CD4-positive, alpha-beta T cell (primary cell): Measurements from ENCODE around the gene TAOK1. TPM values are rescaled to one million over a fixed set of nuclear protein-coding genes. Genes with fewer than 3 reads are reported as not detected.
"Not testable (repeated sequence)": the region's sequence is repeated elsewhere in the genome, so short reads cannot be mapped to it uniquely, and the experiment has no call there.

Experiments
- ATAC-seq: fragments of 200-7000 bp; cut with Tn5 transposase; one replicate; pipeline ENCODE4 v1.10.0; 2022; ENCODE audit warnings: mild to moderate bottlenecking; ENCODE audit not compliant: poor library complexity
- CTCF ChIA-PET: fragments of 350-600 bp; sonication (Branson Sonifier 250); formaldehyde crosslinking; loops from one replicate; lab custom pipeline; 2021; ENCODE audit warnings: antibody characterized with exemption, inconsistent platforms; lab: Charles Lee
- POLR2A ChIA-PET: fragments of 350-600 bp; sonication (Branson Sonifier 250); formaldehyde crosslinking; loops from one replicate; lab custom pipeline; 2021; ENCODE audit warnings: antibody characterized with exemption, inconsistent platforms; lab: Charles Lee
- DNase-seq, 14 experiments: peaks; one replicate each; pipeline ENCODE4 v3.0.0-alpha.2; 2013 to 2020; ENCODE audit warnings: mixed read lengths in 2 of 14
- H3K27ac ChIP-seq, 2 donors: one replicate each; pipeline versions ENCODE4 v1.5.1 to v1.7.0; 2013; ENCODE audit warnings: low read length in 2 of 2, low read depth in 1 of 2, mild to moderate bottlenecking in 1 of 2
- H3K27me3 ChIP-seq, 2 experiments: 1 replicate in 1 of 2; 2 replicates in 1 of 2; pipeline versions ENCODE4 v1.6.1 to v1.7.0; 2013; ENCODE audit warnings: low read length in 2 of 2, control low read depth in 1 of 2, mild to moderate bottlenecking in 1 of 2, moderate library complexity in 1 of 2; ENCODE audit not compliant: insufficient read depth in 2 of 2, control insufficient read depth in 1 of 2
- H3K36me3 ChIP-seq: one replicate; pipeline ENCODE4 v1.6.1; 2013; ENCODE audit warnings: low read length, control low read depth; ENCODE audit not compliant: insufficient read depth
- H3K4me1 ChIP-seq: one replicate; pipeline ENCODE4 v1.6.1; 2013; ENCODE audit warnings: low read length, control low read depth; ENCODE audit not compliant: insufficient read depth
- H3K4me3 ChIP-seq: one replicate; pipeline ENCODE4 v1.5.1; 2013; ENCODE audit warnings: mild to moderate bottlenecking, low read length, moderate library complexity
- H3K9me3 ChIP-seq, 2 experiments: 1 replicate in 1 of 2; 2 replicates in 1 of 2; pipeline versions ENCODE4 v1.6.1 to v1.7.0; 2013; ENCODE audit warnings: low read length in 2 of 2, mild to moderate bottlenecking in 2 of 2, control low read depth in 1 of 2, moderate library complexity in 1 of 2; ENCODE audit not compliant: control insufficient read depth in 1 of 2, insufficient read depth in 1 of 2
- H3K27ac Mint-ChIP-seq: one replicate; pipeline ENCODE4 v1.8.0; 2020; ENCODE audit warnings: mixed read lengths
- H3K27me3 Mint-ChIP-seq: one replicate; pipeline ENCODE4 v1.8.0; 2021; ENCODE audit warnings: mixed read lengths
- H3K36me3 Mint-ChIP-seq: one replicate; pipeline ENCODE4 v1.8.0; 2021; ENCODE audit warnings: low read depth, mixed read lengths
- H3K4me1 Mint-ChIP-seq: one replicate; pipeline ENCODE4 v1.8.0; 2021; ENCODE audit warnings: low read depth, mixed read lengths
- H3K4me3 Mint-ChIP-seq: one replicate; pipeline ENCODE4 v1.8.0; 2020; ENCODE audit warnings: mild to moderate bottlenecking, mixed read lengths
- H3K9me3 Mint-ChIP-seq: one replicate; pipeline ENCODE4 v1.8.0; 2020; ENCODE audit warnings: mixed read lengths
- intact Hi-C, 2 experiments: fragments of 100-400 bp; cut with DNase I in 1 of 2; cut with micrococcal nuclease in 1 of 2; formaldehyde crosslinking; loops; one replicate each; pipeline versions ENCODE4 v1.15.1 to v1.9.0; 2023 to 2025; cut with DNase I, micrococcal nuclease
- total RNA-seq, 174 experiments: library from RNA in 2 of 174; stranded (reverse) in 2 of 174; gene quantifications; one replicate each; pipeline ENCODE4 v1.2.3 and lab custom pipeline; 2021 to 2026
- TF ChIP-seq, protein P1 (sequence below): fragments of 200-600 bp; IDR thresholded peaks from one replicate; pipeline ENCODE4 v1.8.0; 2022; ENCODE audit warnings: antibody characterized with exemption, mild to moderate bottlenecking

The TAOK1 gene
- total RNA-seq, 2 experiments from 2014 or later = 33.1 to 33.8 TPM

DNA sequence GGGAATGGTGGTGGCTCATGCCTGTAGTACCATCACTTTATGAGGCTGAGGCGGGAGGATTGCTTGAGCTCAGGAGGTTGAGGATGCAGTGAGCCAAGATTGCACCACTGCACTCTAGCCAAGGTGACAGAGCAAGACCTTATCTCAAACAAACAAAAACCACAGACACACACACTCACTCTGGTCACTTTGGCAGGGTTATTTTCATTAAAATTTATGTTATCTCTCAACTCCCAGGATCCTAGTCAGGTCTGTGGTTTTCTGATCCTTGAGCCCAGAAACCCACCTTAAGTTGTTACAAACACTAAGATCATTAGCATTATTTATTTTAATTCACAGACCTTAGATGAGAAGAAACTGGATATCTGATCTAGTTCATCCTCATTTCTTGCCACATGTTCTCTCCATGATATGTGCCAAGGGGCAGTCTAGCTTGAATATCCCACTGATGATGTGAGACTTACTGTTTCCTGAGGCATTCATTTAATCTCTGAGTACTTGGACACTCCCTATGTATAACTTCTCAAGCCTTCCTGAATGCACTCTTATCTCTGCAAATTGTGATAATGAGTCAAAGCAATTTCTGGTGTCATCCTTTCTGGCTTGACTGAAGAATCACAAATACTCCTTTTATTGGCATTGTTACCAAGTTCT is 167.0 kb downstream of the TAOK1 start:
- POLR2A ChIA-PET = no interaction called here
- CTCF ChIA-PET = interaction anchor here (1.3 kb wide), 1 partner anchor 20 kb away, joined by 3 read pairs; no protein-coding TSS in a partner anchor
- H3K4me3 ChIP-seq = no peak overlapping the region
- Mint-ChIP-seq H3K9me3 (no peaks in the 10 kb centered on the region), H3K4me3 (no peak overlapping the region), H3K27ac (no peak overlapping the region), H3K36me3 (no peaks in the 10 kb centered on the region), H3K4me1 (peaks cover 7% of the 10 kb centered on the region), H3K27me3 (no peaks in the 10 kb centered on the region)
- H3K36me3 ChIP-seq = peaks cover 11% of the 10 kb centered on the region
- intact Hi-C loops = no loop called here
- no peaks in the 10 kb centered on the region for H3K27me3 ChIP-seq
- no peak overlapping the region for H3K27ac ChIP-seq
- TF ChIP-seq, protein P1, sequence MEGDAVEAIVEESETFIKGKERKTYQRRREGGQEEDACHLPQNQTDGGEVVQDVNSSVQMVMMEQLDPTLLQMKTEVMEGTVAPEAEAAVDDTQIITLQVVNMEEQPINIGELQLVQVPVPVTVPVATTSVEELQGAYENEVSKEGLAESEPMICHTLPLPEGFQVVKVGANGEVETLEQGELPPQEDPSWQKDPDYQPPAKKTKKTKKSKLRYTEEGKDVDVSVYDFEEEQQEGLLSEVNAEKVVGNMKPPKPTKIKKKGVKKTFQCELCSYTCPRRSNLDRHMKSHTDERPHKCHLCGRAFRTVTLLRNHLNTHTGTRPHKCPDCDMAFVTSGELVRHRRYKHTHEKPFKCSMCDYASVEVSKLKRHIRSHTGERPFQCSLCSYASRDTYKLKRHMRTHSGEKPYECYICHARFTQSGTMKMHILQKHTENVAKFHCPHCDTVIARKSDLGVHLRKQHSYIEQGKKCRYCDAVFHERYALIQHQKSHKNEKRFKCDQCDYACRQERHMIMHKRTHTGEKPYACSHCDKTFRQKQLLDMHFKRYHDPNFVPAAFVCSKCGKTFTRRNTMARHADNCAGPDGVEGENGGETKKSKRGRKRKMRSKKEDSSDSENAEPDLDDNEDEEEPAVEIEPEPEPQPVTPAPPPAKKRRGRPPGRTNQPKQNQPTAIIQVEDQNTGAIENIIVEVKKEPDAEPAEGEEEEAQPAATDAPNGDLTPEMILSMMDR = no peak
- DNase-seq (no peak), ATAC-seq (no peak)
- H3K9me3 ChIP-seq = no peaks in the 10 kb centered on the region
- peaks cover 13% of the 10 kb centered on the region for H3K4me1 ChIP-seq

DNA sequence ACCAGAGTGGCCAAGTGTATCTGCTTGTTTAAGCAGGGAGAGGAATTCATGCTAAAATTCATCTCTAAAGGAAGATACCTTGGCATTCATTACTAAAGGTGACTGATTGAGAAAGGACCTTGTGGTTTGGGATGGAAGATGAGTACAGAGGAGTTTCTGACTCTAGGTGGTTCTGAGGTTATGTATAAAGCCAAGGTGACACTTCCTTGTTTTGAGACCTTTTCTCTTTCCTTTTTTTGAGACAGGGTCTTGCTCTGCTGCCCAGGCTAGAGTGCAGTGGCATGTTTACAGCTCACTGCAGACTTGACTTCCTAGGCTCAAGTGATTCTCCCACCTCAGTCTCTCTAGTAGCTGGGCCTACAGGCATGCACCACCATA is 167.6 kb downstream of the TAOK1 start:
- peaks cover 9% of the 10 kb centered on the region for H3K4me1 Mint-ChIP-seq
- no peaks in the 10 kb centered on the region for H3K9me3 Mint-ChIP-seq
- intact Hi-C loops = no loop called here
- H3K36me3 Mint-ChIP-seq = no peaks in the 10 kb centered on the region
- TF ChIP-seq, protein P1 = no peak
- DNase-seq (peak in 1 of 14 experiments; percentile 13), ATAC-seq (no peak)
- peaks cover 18% of the 10 kb centered on the region for H3K4me1 ChIP-seq
- no peaks in the 10 kb centered on the region for H3K27me3 ChIP-seq
- no peak overlapping the region for H3K4me3 Mint-ChIP-seq
- H3K27ac Mint-ChIP-seq = no peak overlapping the region
- CTCF ChIA-PET = no interaction called here
- H3K27ac ChIP-seq = no peak overlapping the region
- H3K9me3 ChIP-seq = no peaks in the 10 kb centered on the region
- POLR2A ChIA-PET = no interaction called here
- peaks cover 16% of the 10 kb centered on the region for H3K36me3 ChIP-seq
- no peaks in the 10 kb centered on the region for H3K27me3 Mint-ChIP-seq
- no peak overlapping the region for H3K4me3 ChIP-seq

DNA sequence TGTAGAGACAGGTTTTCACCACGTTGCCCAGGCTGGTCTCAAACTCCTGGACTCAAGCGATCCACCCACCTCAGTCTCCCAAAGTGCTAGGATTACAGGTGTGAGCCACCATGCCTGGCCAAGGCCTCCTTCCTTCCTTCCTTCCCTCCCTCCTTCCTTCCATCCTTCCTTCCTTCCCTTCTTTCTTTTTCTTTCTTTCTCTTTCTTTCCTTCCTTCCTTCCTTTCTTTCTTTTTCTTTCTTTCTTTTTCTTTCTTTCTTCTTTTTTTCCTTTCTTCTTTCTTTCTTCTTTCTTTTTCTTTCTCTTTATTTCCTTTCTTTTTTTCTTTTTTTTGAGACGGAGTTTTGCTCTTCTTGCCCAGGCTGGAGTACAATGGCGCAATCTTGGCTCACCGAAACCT is 168.0 kb downstream of the TAOK1 start:
- H3K4me3 ChIP-seq, H3K36me3 Mint-ChIP-seq, H3K9me3 ChIP-seq, H3K27ac ChIP-seq, H3K27me3 ChIP-seq, DNase-seq, H3K9me3 Mint-ChIP-seq, intact Hi-C loops, H3K27ac Mint-ChIP-seq, H3K27me3 Mint-ChIP-seq, CTCF ChIA-PET, H3K4me3 Mint-ChIP-seq, ATAC-seq, POLR2A ChIA-PET: not testable (repeated sequence)
- Histone ChIP-seq H3K36me3 (peaks cover 16% of the 10 kb centered on the region), H3K4me1 (peaks cover 22% of the 10 kb centered on the region)
- peaks cover 11% of the 10 kb centered on the region for H3K4me1 Mint-ChIP-seq

DNA sequence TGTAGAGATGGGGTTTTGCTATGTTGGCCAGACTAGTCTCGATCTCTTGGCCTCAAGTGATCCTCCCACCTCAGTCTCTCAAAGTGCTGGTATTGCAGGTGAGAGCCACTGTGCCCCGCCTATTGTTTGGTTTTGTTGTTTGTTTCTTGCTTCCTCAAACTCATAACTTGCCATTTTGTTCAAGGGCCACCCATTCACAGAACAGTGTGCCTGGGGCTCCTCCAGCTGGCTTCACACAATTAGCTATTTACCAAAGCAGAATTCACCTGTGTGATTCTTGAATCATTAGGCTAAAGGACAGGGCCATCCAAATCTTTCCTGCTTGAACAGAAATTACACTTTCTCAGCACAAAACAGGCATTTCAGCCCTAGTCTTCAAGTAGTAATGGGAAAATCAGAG is 169.5 kb downstream of the TAOK1 start:
- Mint-ChIP-seq H3K4me1 (peaks cover 19% of the 10 kb centered on the region), H3K27ac (no peak overlapping the region), H3K4me3 (no peak overlapping the region), H3K27me3 (no peaks in the 10 kb centered on the region), H3K36me3 (no peaks in the 10 kb centered on the region), H3K9me3 (no peaks in the 10 kb centered on the region)
- Histone ChIP-seq H3K27me3 (no peaks in the 10 kb centered on the region), H3K4me3 (no peak overlapping the region), H3K4me1 (peaks cover 36% of the 10 kb centered on the region), H3K9me3 (no peaks in the 10 kb centered on the region), H3K36me3 (peaks cover 16% of the 10 kb centered on the region), H3K27ac (no peak overlapping the region)
- TF ChIP-seq, protein P1 = no peak
- ChIA-PET POLR2A (no interaction called here), CTCF (interaction anchor here (1.3 kb wide), 1 partner anchor 23 kb away, joined by 4 read pairs; no protein-coding TSS in a partner anchor)
- DNase-seq (no peak), ATAC-seq (no peak)
- intact Hi-C loops = loop anchor here (10.0 kb wide), 1 partner anchor 55 kb away; no protein-coding TSS in a partner anchor
